B cell (primary cell): Measurements from ENCODE around the gene CYP3A4. TPM values are rescaled to one million over a fixed set of nuclear protein-coding genes. Genes with fewer than 3 reads are reported as not detected.

Source experiments
- ATAC-seq: fragments of 200-7000 bp; cut with Tn5 transposase; one replicate; pipeline ENCODE4 v1.10.0; 2021; ENCODE audit warnings: low read depth, mild to moderate bottlenecking, moderate number of reproducible peaks, moderate library complexity
- CTCF ChIA-PET: fragments of 350-600 bp; sonication (Branson Sonifier 250); formaldehyde crosslinking; loops from one replicate; lab custom pipeline; 2021; ENCODE audit warnings: antibody characterized with exemption, inconsistent platforms; lab: Charles Lee
- POLR2A ChIA-PET: fragments of 350-600 bp; sonication (Branson Sonifier 250); formaldehyde crosslinking; loops from one replicate; lab custom pipeline; 2021; ENCODE audit warnings: antibody characterized with exemption; lab: Charles Lee
- DNase-seq: peaks from one replicate; pipeline ENCODE4 v3.0.0; 2013
- H2AFZ ChIP-seq: 2 replicates; pipeline ENCODE4 v1.6.1; 2012; ENCODE audit warnings: mild to moderate bottlenecking, low read depth, low read length; ENCODE audit not compliant: insufficient read depth, poor library complexity, severe bottlenecking
- H3K27ac ChIP-seq, 2 donors: 1 replicate in 1 of 2; 2 replicates in 1 of 2; pipeline ENCODE4 v1.5.1; 2012 to 2013; ENCODE audit warnings: low read length in 2 of 2, mild to moderate bottlenecking in 2 of 2, moderate library complexity in 1 of 2
- H3K27me3 ChIP-seq, 4 experiments: fragments of 200-600 bp in 1 of 4; sonication (generic) in 1 of 4; replicated peaks in 1 of 4; 1 replicate in 2 of 4; 2 replicates in 2 of 4; pipeline versions ENCODE4 v1.6.1 to v1.7.0; 2013 to 2016; ENCODE audit warnings: low read length in 3 of 4, mild to moderate bottlenecking in 2 of 4, mixed read lengths in 1 of 4, moderate library complexity in 1 of 4; ENCODE audit not compliant: insufficient read depth in 4 of 4, control insufficient read depth in 3 of 4; ENCODE audit errors: control extremely low read depth in 1 of 4
- H3K36me3 ChIP-seq, 2 experiments: replicated peaks in 1 of 2; 1 replicate in 1 of 2; 2 replicates in 1 of 2; pipeline versions ENCODE4 v1.6.1 to v1.7.1; 2013; ENCODE audit warnings: low read length in 1 of 2; ENCODE audit not compliant: insufficient read depth in 2 of 2, control insufficient read depth in 1 of 2; ENCODE audit errors: control extremely low read depth in 1 of 2, extremely low read depth in 1 of 2
- H3K4me1 ChIP-seq, 2 donors: fragments of 200-600 bp in 1 of 2; sonication (generic) in 1 of 2; 1 replicate in 1 of 2; 2 replicates in 1 of 2; pipeline versions ENCODE4 v1.5.1 to v1.6.1; 2013 to 2017; ENCODE audit warnings: low read length in 2 of 2; ENCODE audit not compliant: control insufficient read depth in 2 of 2, insufficient read depth in 2 of 2
- H3K4me2 ChIP-seq: replicated peaks from 2 replicates; pipeline ENCODE3; 2012; ENCODE audit warnings: mild to moderate bottlenecking, low read depth, low read length; ENCODE audit not compliant: poor library complexity, severe bottlenecking
- H3K4me3 ChIP-seq, 5 experiments: fragments of 200-600 bp in 1 of 5; sonication (generic) in 1 of 5; 1 replicate in 3 of 5; 2 replicates in 2 of 5; pipeline versions ENCODE4 v1.5.1 to v1.7.0; 2011 to 2016; ENCODE audit warnings: low read length in 4 of 5, mild to moderate bottlenecking in 4 of 5, low read depth in 2 of 5, control low read depth in 1 of 5, moderate library complexity in 1 of 5; ENCODE audit not compliant: insufficient read depth in 1 of 5; ENCODE audit errors: control extremely low read depth in 1 of 5, extremely low read depth in 1 of 5
- H3K79me2 ChIP-seq: fragments of 200-600 bp; sonication (generic); one replicate; pipeline ENCODE4 v1.6.0; 2016; ENCODE audit warnings: low read length; ENCODE audit not compliant: control insufficient read depth, insufficient read depth
- H3K9ac ChIP-seq: fragments of 200-600 bp; sonication (generic); 2 replicates; pipeline ENCODE4 v1.6.1; 2017; ENCODE audit warnings: mild to moderate bottlenecking, low read length, moderate library complexity
- H3K9me3 ChIP-seq, 3 donors: one replicate each; pipeline versions ENCODE4 v1.6.1 to v1.7.1; 2013; ENCODE audit warnings: low read length in 2 of 3; ENCODE audit not compliant: control insufficient read depth in 2 of 3, insufficient read depth in 1 of 3; ENCODE audit errors: control extremely low read depth in 1 of 3
- H4K20me1 ChIP-seq: 2 replicates; pipeline ENCODE4 v1.6.0; 2012; ENCODE audit warnings: mild to moderate bottlenecking, low read length; ENCODE audit not compliant: insufficient read depth, control insufficient read depth, poor library complexity, severe bottlenecking
- H3K27ac Mint-ChIP-seq: one replicate; pipeline ENCODE4 v1.8.0; 2021; ENCODE audit warnings: mixed read lengths
- H3K27me3 Mint-ChIP-seq: one replicate; pipeline ENCODE4 v1.8.0; 2021; ENCODE audit warnings: mixed read lengths
- H3K4me1 Mint-ChIP-seq: one replicate; pipeline ENCODE4 v1.8.0; 2021; ENCODE audit warnings: mixed read lengths
- H3K4me3 Mint-ChIP-seq: one replicate; pipeline ENCODE4 v1.8.0; 2021; ENCODE audit warnings: mixed read lengths
- H3K9me3 Mint-ChIP-seq: one replicate; pipeline ENCODE4 v1.8.0; 2022; ENCODE audit warnings: mixed read lengths; ENCODE audit not compliant: insufficient read depth
- CTCF ChIP-seq: fragments of 200-600 bp; IDR thresholded peaks from one replicate; pipeline ENCODE4 v1.8.0; 2022; ENCODE audit warnings: antibody characterized with exemption, mild to moderate bottlenecking
- EZH2 ChIP-seq: IDR thresholded peaks from 2 replicates; pipeline ENCODE4 v1.6.1; 2012; ENCODE audit warnings: borderline replicate concordance, low read depth, mild to moderate bottlenecking, moderate library complexity, low read length; ENCODE audit not compliant: insufficient read depth, poor library complexity, severe bottlenecking
- WGBS: methylation state at CpG from one replicate; pipeline ENCODE4 v1.1.5; 2013; ENCODE audit warnings: missing lambda C conversion rate; ENCODE audit not compliant: insufficient coverage; 5-methylcytosine and 5-hydroxymethylcytosine counted together
- intact Hi-C: fragments of 100-400 bp; cut with micrococcal nuclease; formaldehyde crosslinking; loops from one replicate; pipeline ENCODE4 v1.10.0; 2022
- polyA plus RNA-seq: library from polyadenylated mRNA; depleted of rRNA; stranded (reverse); fragments of >200 nt; gene quantifications from 2 replicates; pipeline ENCODE4 v1.2.3, GENCODE V29; 2012
- total RNA-seq, 2 donors: library from RNA; stranded (reverse); fragments of 120-200 nt in 1 of 2; gene quantifications; 1 replicate in 1 of 2; 2 replicates in 1 of 2; pipeline versions ENCODE4 v1.2.3 to v1.2.4, GENCODE V29; 2013 to 2022

Gene CYP3A4
- total and polyA plus RNA-seq, 2 donors (not counting 1 experiment from before 2014, with no cell fraction given) = not detected

GRCh38 chr7:99825873-99826272 lies 41.9 kb upstream of the CYP3A4 start:
- no peaks in the 10 kb centered on the region for H4K20me1 ChIP-seq
- no peak overlapping the region for H3K4me3 ChIP-seq
- peaks cover 31% of the 10 kb centered on the region for H3K27me3 Mint-ChIP-seq
- no peak overlapping the region for H3K27ac Mint-ChIP-seq
- ATAC-seq (no peak), DNase-seq (no peak)
- no peaks in the 10 kb centered on the region for H3K9me3 Mint-ChIP-seq
- no peaks in the 10 kb centered on the region for H3K36me3 ChIP-seq
- no peak for TF ChIP-seq EZH2
- intact Hi-C loops = no loop called here
- no peaks in the 10 kb centered on the region for H3K79me2 ChIP-seq
- H3K9me3 ChIP-seq = peaks cover 0 to 4% (median 0%) of the 10 kb centered on the region in 3 donors
- no peak overlapping the region for H2AFZ ChIP-seq
- peaks cover 0 to 19% (median 5%) of the 10 kb centered on the region in 4 experiments for H3K27me3 ChIP-seq
- no peaks in the 10 kb centered on the region for H3K4me1 ChIP-seq
- CTCF ChIA-PET = no interaction called here
- no peak overlapping the region for H3K9ac ChIP-seq
- POLR2A ChIA-PET = no interaction called here
- H3K4me2 ChIP-seq = no peak overlapping the region
- H3K4me3 Mint-ChIP-seq = no peak overlapping the region
- no peak overlapping the region for H3K27ac ChIP-seq
- H3K4me1 Mint-ChIP-seq = no peaks in the 10 kb centered on the region

GRCh38 chr7:99825452-99825851 lies 41.5 kb upstream of the CYP3A4 start:
- intact Hi-C loops = no loop called here
- ATAC-seq = no peak
- Histone ChIP-seq H2AFZ (no peak overlapping the region), H3K27ac (no peak overlapping the region), H3K36me3 (no peaks in the 10 kb centered on the region), H3K9ac (no peak overlapping the region), H4K20me1 (no peaks in the 10 kb centered on the region), H3K4me2 (no peak overlapping the region), H3K9me3 (peaks cover 0 to 4% (median 0%) of the 10 kb centered on the region in 3 donors), H3K4me3 (no peak overlapping the region), H3K27me3 (peaks cover 0 to 19% (median 5%) of the 10 kb centered on the region in 4 experiments), H3K79me2 (no peaks in the 10 kb centered on the region), H3K4me1 (no peaks in the 10 kb centered on the region)
- TF ChIP-seq EZH2 (no peak), CTCF (no peak)
- Mint-ChIP-seq H3K9me3 (no peaks in the 10 kb centered on the region), H3K4me1 (no peaks in the 10 kb centered on the region), H3K4me3 (no peak overlapping the region), H3K27ac (no peak overlapping the region), H3K27me3 (peaks cover 27% of the 10 kb centered on the region)
- no peak for DNase-seq
- ChIA-PET POLR2A (no interaction called here), CTCF (no interaction called here)
- no CpG with 5 or more reads among the region's 1 CpG for WGBS
